ENCODE data around the gene HBA1.
"Not testable (repeated sequence)": the region's sequence is repeated elsewhere in the genome, so short reads cannot be mapped to it uniquely, and the experiment has no call there.

The HBA1 gene

DNA sequence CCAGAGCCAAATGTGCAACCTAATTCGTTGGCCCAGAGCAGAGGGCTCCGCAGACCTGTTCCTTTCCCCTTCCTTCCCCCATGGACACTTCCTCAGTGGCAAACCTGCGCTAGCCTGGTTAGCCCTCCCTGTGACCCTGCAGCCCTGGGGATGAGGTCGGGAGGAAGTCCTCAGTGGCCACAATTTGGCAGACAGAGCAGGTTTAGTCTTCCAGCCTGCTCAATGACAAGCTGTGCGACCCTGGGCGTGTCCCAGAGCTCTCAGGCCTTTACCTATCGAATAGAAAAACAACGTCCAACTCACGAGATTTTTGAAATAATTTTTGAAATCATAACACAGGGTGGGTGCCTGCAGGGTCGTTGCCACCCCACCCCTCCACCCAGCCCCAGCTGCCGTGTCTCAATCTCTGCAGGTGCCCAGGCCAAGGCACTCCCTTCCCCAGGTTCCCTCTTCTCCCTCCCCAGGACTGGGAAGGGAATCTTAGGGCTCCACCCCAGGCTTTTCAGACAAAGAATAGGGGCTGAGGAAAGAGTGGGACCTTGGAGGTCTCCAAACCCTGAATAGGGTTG lies 9.3 kb upstream of the HBA1 start:
- no peak overlapping the region for H3K4me2 ChIP-seq (ENCODE audit: low read length)
- H4K20me1 ChIP-seq (ENCODE audit: control insufficient read depth, insufficient read depth, low read depth, low read length) = no peaks in the 10 kb centered on the region; the same call in 1 of the 2 replicates
- no peaks in the 10 kb centered on the region for H3K79me2 ChIP-seq (ENCODE audit: control insufficient read depth, low read length)
- H3K4me3 ChIP-seq (ENCODE audit: low read length) = no peak overlapping the region
- no peaks in the 10 kb centered on the region for H3K36me3 ChIP-seq (ENCODE audit: control insufficient read depth, low read length)
- no peaks in the 10 kb centered on the region for H3K9me3 ChIP-seq (ENCODE audit: control insufficient read depth, insufficient read depth, low read length)
- no peak for TF ChIP-seq EZH2phosphoT487 (IDR thresholded peaks at IDR 0.05; ENCODE audit: borderline replicate concordance, low read length)
- no peak for TF ChIP-seq CTCF (IDR thresholded peaks at IDR 0.05; ENCODE audit: low read depth, low read length, poor library complexity, severe bottlenecking)
- H3K27me3 ChIP-seq (ENCODE audit: control insufficient read depth, low read length) = peaks cover 50% of the 10 kb centered on the region
- H3K27ac ChIP-seq (ENCODE audit: low read depth, low read length) = no peak overlapping the region
- peaks cover 8% of the 10 kb centered on the region for H3K4me1 ChIP-seq (ENCODE audit: control insufficient read depth, low read length)
- H3F3A ChIP-seq (ENCODE audit: control insufficient read depth, insufficient read depth) = peaks cover under 1% of the 10 kb centered on the region; the same call in 1 of the 2 replicates
- H3K9me2 ChIP-seq (replicated peaks; ENCODE audit: control insufficient read depth, low read length) = no peaks in the 10 kb centered on the region

DNA sequence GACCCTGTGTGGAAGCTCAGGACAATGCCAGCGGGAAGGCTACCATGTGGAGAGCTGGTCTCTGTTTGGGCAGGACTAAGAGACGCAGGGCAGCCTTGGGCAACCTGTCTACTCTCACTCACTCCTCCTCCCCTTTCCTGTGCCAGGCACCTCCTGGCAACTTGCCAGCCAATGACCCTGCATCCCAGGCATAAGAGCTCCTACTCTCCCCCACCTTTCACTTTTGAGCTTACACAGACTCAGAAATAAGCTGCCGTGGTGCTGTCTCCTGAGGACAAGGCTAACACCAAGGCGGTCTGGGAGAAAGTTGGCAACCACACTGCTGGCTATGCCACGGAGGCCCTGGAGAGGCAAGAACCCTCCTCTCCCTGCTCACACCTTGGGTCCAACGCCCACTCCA lies 8.1 kb upstream of the HBA1 start:
- no peaks in the 10 kb centered on the region for H4K20me1 ChIP-seq (ENCODE audit: control insufficient read depth, insufficient read depth, low read depth, low read length)
- H3K79me2 ChIP-seq (ENCODE audit: control insufficient read depth, low read length) = no peaks in the 10 kb centered on the region
- TF ChIP-seq CTCF (IDR thresholded peaks at IDR 0.05; ENCODE audit: low read depth, low read length, poor library complexity, severe bottlenecking) (no peak), EZH2phosphoT487 (IDR thresholded peaks at IDR 0.05; ENCODE audit: borderline replicate concordance, low read length) (no peak)
- H3K27ac ChIP-seq (ENCODE audit: low read depth, low read length) = no peak overlapping the region
- no peaks in the 10 kb centered on the region for H3K9me3 ChIP-seq (ENCODE audit: control insufficient read depth, insufficient read depth, low read length)
- peaks cover 51% of the 10 kb centered on the region for H3K27me3 ChIP-seq (ENCODE audit: control insufficient read depth, low read length)
- H3K4me3 ChIP-seq (ENCODE audit: low read length) = no peak overlapping the region
- no peak overlapping the region for H3K4me2 ChIP-seq (ENCODE audit: low read length)
- no peaks in the 10 kb centered on the region for H3K9me2 ChIP-seq (replicated peaks; ENCODE audit: control insufficient read depth, low read length)
- H3F3A ChIP-seq (ENCODE audit: control insufficient read depth, insufficient read depth) = no peaks in the 10 kb centered on the region; the same call in 1 of the 2 replicates
- 0 out of 2 replicates have a peak, but pooled peaks cover 3% of the 10 kb centered on the region for H3K4me1 ChIP-seq (ENCODE audit: control insufficient read depth, low read length)
- no peaks in the 10 kb centered on the region for H3K36me3 ChIP-seq (ENCODE audit: control insufficient read depth, low read length)

- H3K4me2 ChIP-seq (ENCODE audit: low read length) = no peak overlapping the region
- H4K20me1 ChIP-seq (ENCODE audit: control insufficient read depth, insufficient read depth, low read depth, low read length) = no peaks in the 10 kb centered on the region
- H3K9me3 ChIP-seq (ENCODE audit: control insufficient read depth, insufficient read depth, low read length) = no peaks in the 10 kb centered on the region
- peaks cover 53% of the 10 kb centered on the region for H3K27me3 ChIP-seq (ENCODE audit: control insufficient read depth, low read length)
- no peaks in the 10 kb centered on the region for H3K36me3 ChIP-seq (ENCODE audit: control insufficient read depth, low read length)
- H3F3A ChIP-seq (ENCODE audit: control insufficient read depth, insufficient read depth) = no peaks in the 10 kb centered on the region; the same call in 1 of the 2 replicates
- H3K4me1 ChIP-seq (ENCODE audit: control insufficient read depth, low read length) = 0 out of 2 replicates have a peak, but pooled peaks cover 3% of the 10 kb centered on the region
- TF ChIP-seq EZH2phosphoT487 (IDR thresholded peaks at IDR 0.05; ENCODE audit: borderline replicate concordance, low read length) (no peak), CTCF (IDR thresholded peaks at IDR 0.05; ENCODE audit: low read depth, low read length, poor library complexity, severe bottlenecking) (no peak)
- H3K27ac ChIP-seq (ENCODE audit: low read depth, low read length) = no peak overlapping the region
- no peak overlapping the region for H3K4me3 ChIP-seq (ENCODE audit: low read length)
- H3K79me2 ChIP-seq (ENCODE audit: control insufficient read depth, low read length) = no peaks in the 10 kb centered on the region
- H3K9me2 ChIP-seq (replicated peaks; ENCODE audit: control insufficient read depth, low read length) = no peaks in the 10 kb centered on the region
These were observed 7.5 kb upstream of the HBA1 start for GRCh38 chr16:169014-169413.

GRCh38 chr16:170088-170507 lies 6.4 kb upstream of the HBA1 start:
- H3K9me3 ChIP-seq (ENCODE audit: control insufficient read depth, insufficient read depth, low read length); H3K79me2 ChIP-seq (ENCODE audit: control insufficient read depth, low read length); H3K4me2 ChIP-seq (ENCODE audit: low read length); H3K36me3 ChIP-seq (ENCODE audit: control insufficient read depth, low read length); H3K4me1 ChIP-seq (ENCODE audit: control insufficient read depth, low read length); H3K27ac ChIP-seq (ENCODE audit: low read depth, low read length); H3K4me3 ChIP-seq (ENCODE audit: low read length); H3F3A ChIP-seq (ENCODE audit: control insufficient read depth, insufficient read depth); H3K9me2 ChIP-seq (replicated peaks; ENCODE audit: control insufficient read depth, low read length); H4K20me1 ChIP-seq (ENCODE audit: control insufficient read depth, insufficient read depth, low read depth, low read length): not testable (repeated sequence)
- H3K27me3 ChIP-seq (ENCODE audit: control insufficient read depth, low read length) = peaks cover 60% of the 10 kb centered on the region

All from DOHH2 (cell line).